GM18907 (cell line): ENCODE data around the gene CCDC91.

ENCODE experiments used
- ATAC-seq: cut with Tn5 transposase; IDR thresholded peaks from one replicate; pipeline ENCODE4 v1.9.1; 2021; ENCODE audit warnings: mild to moderate bottlenecking, moderate library complexity; ENCODE audit not compliant: unreplicated experiment

CCDC91 gene

GRCh38 chr12:28574746-28575592 lies 384.7 kb downstream of the CCDC91 start:
- ATAC-seq, result no peak

GRCh38 chr12:28575593-28576205 lies 385.4 kb downstream of the CCDC91 start:
- ATAC-seq, result no peak

GRCh38 chr12:28578361-28578760 lies 388.1 kb downstream of the CCDC91 start:
- ATAC-seq, result no peak

GRCh38 chr12:28578833-28579252 lies 388.6 kb downstream of the CCDC91 start:
- no peak for ATAC-seq

GRCh38 chr12:28582672-28583376 lies 392.6 kb downstream of the CCDC91 start:
- ATAC-seq, result no peak

GRCh38 chr12:28583701-28584261 lies 393.5 kb downstream of the CCDC91 start:
- no peak for ATAC-seq

GRCh38 chr12:28585146-28585545 lies 394.9 kb downstream of the CCDC91 start:
- no peak for ATAC-seq

GRCh38 chr12:28586481-28586880 lies 396.2 kb downstream of the CCDC91 start:
- ATAC-seq, result no peak

GRCh38 chr12:28591831-28592230 lies 401.6 kb downstream of the CCDC91 start:
- no peak for ATAC-seq
